Fibroblast of lung (primary cell): ENCODE measurements around the gene STIL.

Source experiments
- CTCF ChIP-seq, 2 donors: IDR thresholded peaks in 1 of 2; conservative IDR thresholded peaks in 1 of 2; 1 replicate in 1 of 2; 2 replicates in 1 of 2; pipeline ENCODE4 v1.5.1; 2011 to 2012; ENCODE audit warnings: low read length in 2 of 2, control low read depth in 1 of 2, inconsistent platforms in 1 of 2, low read depth in 1 of 2, mild to moderate bottlenecking in 1 of 2
- EZH2 ChIP-seq: IDR thresholded peaks from 2 replicates; pipeline ENCODE4 v1.5.1; 2012; ENCODE audit warnings: low read length, control low read depth, mild to moderate bottlenecking; ENCODE audit errors: missing control alignments

GRCh38 chr1:47210666-47211065, 103.3 kb downstream of the STIL start:
- TF ChIP-seq CTCF (conservative IDR thresholded peaks at IDR 0.05 in 1 of 2, IDR thresholded peaks at IDR 0.05 in 1 of 2; ENCODE audit: low read depth in 1 of 2, low read length in 2 of 2) (no peak), EZH2 (no peak)
